ENCODE measurements around the gene C9orf78.

The C9orf78 gene

DNA sequence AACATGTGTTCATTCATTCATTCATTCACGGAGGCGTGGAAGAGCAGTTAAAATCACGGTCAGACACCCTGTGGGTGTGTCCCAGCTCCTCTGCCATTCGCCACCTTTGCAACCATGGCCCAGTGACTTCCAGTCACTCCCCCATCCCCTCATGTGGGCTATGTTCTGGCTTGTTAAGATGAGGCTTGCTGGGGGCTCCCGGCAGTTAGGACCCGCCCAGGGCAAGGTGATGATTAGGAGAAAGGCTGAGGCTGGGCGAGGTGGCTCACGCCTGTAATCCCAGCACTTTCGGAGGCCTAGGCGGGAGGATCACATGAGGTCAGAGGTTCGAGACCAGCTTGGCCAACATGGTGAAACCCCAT is 57.3 kb downstream of the C9orf78 start:
- in situ Hi-C loops (cut with HindIII; ENCODE audit: low sequenced_read_pairs): loop anchor here (5.0 to 10.0 kb wide), 3 partner anchors 50 to 643 kb away; no protein-coding TSS in a partner anchor
